Caco-2 (cell line): ENCODE measurements around the gene ZNF805. TPM values are rescaled to one million over a fixed set of nuclear protein-coding genes. Genes with fewer than 3 reads are reported as not detected.

Experiments
- BruUV-seq: library from RNA; stranded (reverse); fragments of 400-500 nt; replicated peaks from 2 replicates; lab custom pipeline; 2021; lab: Mats Ljungman, UMichigan
- CTCF ChIA-PET: fragments of 300-600 bp; sonication (Branson Sonifier 250); formaldehyde crosslinking; loops from one replicate; lab custom pipeline; 2022; ENCODE audit warnings: antibody characterized with exemption; lab: Charles Lee
- POLR2A ChIA-PET: fragments of 300-600 bp; sonication (Branson Sonifier 250); formaldehyde crosslinking; loops from one replicate; lab custom pipeline; 2022; ENCODE audit warnings: antibody characterized with exemption; lab: Charles Lee
- DNase-seq, 2 experiments: peaks; one replicate each; pipeline versions ENCODE4 v3.0.0 to v3.0.0-alpha.2; 2020 to 2022
- H3K27me3 ChIP-seq: replicated peaks from 2 replicates; pipeline ENCODE4 v1.6.0; 2011; ENCODE audit warnings: low read length; ENCODE audit not compliant: control insufficient read depth, insufficient read depth
- H3K36me3 ChIP-seq: 2 replicates; pipeline ENCODE4 v1.5.1; 2011; ENCODE audit warnings: low read length; ENCODE audit not compliant: control insufficient read depth, insufficient read depth
- H3K4me1 ChIP-seq: fragments of 250-450 bp; sonication (Bioruptor Pico); 2 replicates; pipeline ENCODE4 v1.5.1; 2020; ENCODE audit warnings: mild to moderate bottlenecking
- H3K4me3 ChIP-seq: 2 replicates; pipeline ENCODE4 v1.5.1; 2011; ENCODE audit warnings: low read depth, mild to moderate bottlenecking, control low read depth, low read length
- H3K9me3 ChIP-seq: fragments of 250-450 bp; sonication (Bioruptor Pico); 2 replicates; pipeline ENCODE4 v1.5.1; 2020; ENCODE audit warnings: mild to moderate bottlenecking, moderate library complexity
- H3K27ac Mint-ChIP-seq: one replicate; pipeline ENCODE4 v1.8.0; 2022; ENCODE audit warnings: mixed read lengths; ENCODE audit not compliant: unreplicated experiment
- H3K27me3 Mint-ChIP-seq: one replicate; pipeline ENCODE4 v1.8.0; 2022; ENCODE audit warnings: mixed read lengths; ENCODE audit not compliant: insufficient read depth, unreplicated experiment
- H3K36me3 Mint-ChIP-seq: one replicate; pipeline ENCODE4 v1.8.0; 2022; ENCODE audit warnings: mild to moderate bottlenecking, mixed read lengths; ENCODE audit not compliant: insufficient read depth, unreplicated experiment
- H3K4me1 Mint-ChIP-seq: one replicate; pipeline ENCODE4 v1.8.0; 2022; ENCODE audit warnings: low read depth, mixed read lengths; ENCODE audit not compliant: unreplicated experiment
- H3K4me3 Mint-ChIP-seq: one replicate; pipeline ENCODE4 v1.8.0; 2022; ENCODE audit warnings: mild to moderate bottlenecking, moderate library complexity, mixed read lengths; ENCODE audit not compliant: unreplicated experiment
- H3K9me3 Mint-ChIP-seq: one replicate; pipeline ENCODE4 v1.8.0; 2022; ENCODE audit warnings: mixed read lengths; ENCODE audit not compliant: unreplicated experiment
- intact Hi-C: fragments of 100-400 bp; cut with micrococcal nuclease; formaldehyde crosslinking; loops from one replicate; pipeline ENCODE4 v1.10.0; 2022; ENCODE audit not compliant: unreplicated experiment
- total RNA-seq: library from RNA; stranded (reverse); gene quantifications from 2 replicates; pipeline ENCODE4 v1.2.3, GENCODE V29; 2022
- TF ChIP-seq, protein P1 (sequence below), 2 experiments: fragments of 200-600 bp in 1 of 2; IDR thresholded peaks; 1 replicate in 1 of 2; 2 replicates in 1 of 2; pipeline versions ENCODE4 v1.5.1 to v1.8.0; 2011 to 2022; ENCODE audit warnings: antibody characterized with exemption in 1 of 2, control low read depth in 1 of 2, inconsistent platforms in 1 of 2, low read depth in 1 of 2, low read length in 1 of 2, mild to moderate bottlenecking in 1 of 2, moderate library complexity in 1 of 2; ENCODE audit not compliant: insufficient read depth in 1 of 2, severe bottlenecking in 1 of 2, unreplicated experiment in 1 of 2

The ZNF805 gene
- total RNA-seq, 1 experiment from 2014 or later: 13.8 TPM

DNA sequence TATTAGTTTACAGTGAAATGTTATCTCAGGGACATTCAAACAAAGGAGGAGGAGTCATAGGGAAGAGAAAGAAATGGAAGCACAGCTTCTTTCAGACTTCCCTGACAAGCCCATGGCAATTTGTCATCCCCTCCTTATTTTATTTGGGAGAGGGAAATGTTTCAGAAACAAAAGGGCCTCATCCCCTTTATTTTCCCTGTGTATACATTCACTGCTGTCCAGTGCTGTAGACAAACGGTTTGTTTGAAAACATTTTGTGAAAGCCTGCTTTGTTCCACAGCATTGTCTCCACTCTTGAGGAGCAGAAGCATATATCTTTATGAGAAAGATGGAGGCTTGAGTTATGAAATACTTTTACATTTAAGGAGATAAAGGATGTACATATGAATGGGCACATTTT, 52.1 kb downstream of the ZNF805 start:
- ChIA-PET POLR2A (no interaction called here), CTCF (no interaction called here)
- Mint-ChIP-seq H3K9me3 (peaks cover 32% of the 10 kb centered on the region), H3K4me1 (peaks cover 11% of the 10 kb centered on the region), H3K4me3 (no peak overlapping the region), H3K27me3 (no peaks in the 10 kb centered on the region), H3K27ac (no peak overlapping the region), H3K36me3 (peaks cover 99% of the 10 kb centered on the region)
- Histone ChIP-seq H3K4me3 (no peak overlapping the region), H3K9me3 (peaks cover 12% of the 10 kb centered on the region), H3K4me1 (no peaks in the 10 kb centered on the region), H3K27me3 (no peaks in the 10 kb centered on the region), H3K36me3 (peaks cover 17% of the 10 kb centered on the region)
- TF ChIP-seq, protein P1, sequence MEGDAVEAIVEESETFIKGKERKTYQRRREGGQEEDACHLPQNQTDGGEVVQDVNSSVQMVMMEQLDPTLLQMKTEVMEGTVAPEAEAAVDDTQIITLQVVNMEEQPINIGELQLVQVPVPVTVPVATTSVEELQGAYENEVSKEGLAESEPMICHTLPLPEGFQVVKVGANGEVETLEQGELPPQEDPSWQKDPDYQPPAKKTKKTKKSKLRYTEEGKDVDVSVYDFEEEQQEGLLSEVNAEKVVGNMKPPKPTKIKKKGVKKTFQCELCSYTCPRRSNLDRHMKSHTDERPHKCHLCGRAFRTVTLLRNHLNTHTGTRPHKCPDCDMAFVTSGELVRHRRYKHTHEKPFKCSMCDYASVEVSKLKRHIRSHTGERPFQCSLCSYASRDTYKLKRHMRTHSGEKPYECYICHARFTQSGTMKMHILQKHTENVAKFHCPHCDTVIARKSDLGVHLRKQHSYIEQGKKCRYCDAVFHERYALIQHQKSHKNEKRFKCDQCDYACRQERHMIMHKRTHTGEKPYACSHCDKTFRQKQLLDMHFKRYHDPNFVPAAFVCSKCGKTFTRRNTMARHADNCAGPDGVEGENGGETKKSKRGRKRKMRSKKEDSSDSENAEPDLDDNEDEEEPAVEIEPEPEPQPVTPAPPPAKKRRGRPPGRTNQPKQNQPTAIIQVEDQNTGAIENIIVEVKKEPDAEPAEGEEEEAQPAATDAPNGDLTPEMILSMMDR (IDR thresholded peaks at IDR 0.05; ENCODE audit: insufficient read depth in 1 of 2, low read depth in 1 of 2, low read length in 1 of 2, severe bottlenecking in 1 of 2, unreplicated experiment in 1 of 2): no peak
- intact Hi-C loops: no loop called here
- no peak for DNase-seq
- BruUV-seq: no TSS peak

DNA sequence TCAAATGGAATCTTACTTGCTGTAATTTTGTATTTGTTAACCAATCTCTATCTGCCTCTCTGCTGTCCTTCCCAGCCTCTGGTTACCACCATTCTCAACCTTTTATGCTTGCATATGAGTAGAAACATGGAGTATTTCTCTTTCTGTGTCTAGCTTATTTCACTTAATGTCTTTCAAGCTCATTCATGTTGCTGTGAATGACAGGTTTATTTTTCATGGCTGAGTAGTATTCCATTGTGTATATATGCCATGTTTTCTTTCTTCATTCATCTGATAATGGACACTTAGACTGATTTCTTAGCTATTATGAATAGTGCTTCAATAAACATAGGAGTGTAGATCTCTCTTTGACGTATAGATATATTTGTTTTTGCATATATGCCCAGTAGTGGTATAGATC, 53.3 kb downstream of the ZNF805 start:
- no peaks in the 10 kb centered on the region for H3K27me3 Mint-ChIP-seq
- no peak overlapping the region for H3K4me3 Mint-ChIP-seq
- no TSS peak for BruUV-seq
- peaks cover 15% of the 10 kb centered on the region for H3K4me1 Mint-ChIP-seq
- Histone ChIP-seq H3K27me3 (no peaks in the 10 kb centered on the region), H3K4me1 (no peaks in the 10 kb centered on the region), H3K9me3 (peaks cover 12% of the 10 kb centered on the region), H3K36me3 (peaks cover 14% of the 10 kb centered on the region), H3K4me3 (no peak overlapping the region)
- TF ChIP-seq, protein P1 (IDR thresholded peaks at IDR 0.05; ENCODE audit: insufficient read depth in 1 of 2, low read depth in 1 of 2, low read length in 1 of 2, severe bottlenecking in 1 of 2, unreplicated experiment in 1 of 2): no peak
- ChIA-PET POLR2A (no interaction called here), CTCF (no interaction called here)
- intact Hi-C loops: no loop called here
- H3K27ac Mint-ChIP-seq: no peak overlapping the region
- no peak for DNase-seq
- H3K9me3 Mint-ChIP-seq: peaks cover 41% of the 10 kb centered on the region
- peaks cover 99% of the 10 kb centered on the region for H3K36me3 Mint-ChIP-seq

DNA sequence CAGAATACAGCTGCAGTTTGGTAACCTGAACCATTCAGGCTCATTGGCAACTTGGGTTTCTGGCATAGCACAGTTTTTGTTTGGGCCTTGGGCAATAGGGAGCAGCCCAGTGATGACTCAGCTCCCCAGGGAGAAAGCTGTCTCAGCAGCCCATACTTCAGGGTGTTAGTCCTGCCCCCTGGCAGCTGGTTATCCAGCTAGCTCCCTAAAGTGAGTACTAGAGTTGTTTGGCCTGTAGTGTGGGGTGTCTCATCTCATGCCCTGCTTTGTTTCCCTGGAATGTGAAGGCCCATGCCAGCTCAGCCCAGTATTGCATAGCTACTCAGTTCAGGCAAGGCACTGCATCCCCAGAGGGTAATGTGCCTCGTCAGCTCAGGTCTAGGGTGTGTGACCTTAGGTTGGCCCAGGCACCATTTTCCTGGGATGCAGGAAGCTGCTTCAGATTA, 61.6 kb downstream of the ZNF805 start:
- H3K36me3 ChIP-seq: peaks cover 2% of the 10 kb centered on the region; the same call in 1 of the 2 replicates
- Mint-ChIP-seq H3K36me3 (peaks cover 85% of the 10 kb centered on the region), H3K4me1 (peaks cover 9% of the 10 kb centered on the region), H3K9me3 (peaks cover 28% of the 10 kb centered on the region), H3K27ac (no peak overlapping the region), H3K4me3 (no peak overlapping the region), H3K27me3 (no peaks in the 10 kb centered on the region)
- ChIA-PET POLR2A (no interaction called here), CTCF (no interaction called here)
- no peak for DNase-seq
- H3K27me3 ChIP-seq: no peaks in the 10 kb centered on the region
- TF ChIP-seq, protein P1 (IDR thresholded peaks at IDR 0.05; ENCODE audit: insufficient read depth in 1 of 2, low read depth in 1 of 2, low read length in 1 of 2, severe bottlenecking in 1 of 2, unreplicated experiment in 1 of 2): no peak
- intact Hi-C loops: no loop called here
- H3K4me3 ChIP-seq: no peak overlapping the region
- no TSS peak for BruUV-seq
- no peaks in the 10 kb centered on the region for H3K4me1 ChIP-seq
- H3K9me3 ChIP-seq: no peaks in the 10 kb centered on the region
